GM20000 (cell line): ENCODE measurements around the gene UCK2.
A peak's percentile ranks its signal among the peaks of the same experiment; 100 is the strongest.

ENCODE experiments used
- DNase-seq: peaks from one replicate; pipeline ENCODE4 v3.0.0; 2012; ENCODE audit warnings: low spot score
- TF ChIP-seq, protein P1 (sequence below): IDR thresholded peaks from 2 replicates; pipeline ENCODE4 v1.5.1; 2012; ENCODE audit warnings: mild to moderate bottlenecking, control low read depth; ENCODE audit errors: extremely low read depth, missing control alignments

The UCK2 gene

DNA sequence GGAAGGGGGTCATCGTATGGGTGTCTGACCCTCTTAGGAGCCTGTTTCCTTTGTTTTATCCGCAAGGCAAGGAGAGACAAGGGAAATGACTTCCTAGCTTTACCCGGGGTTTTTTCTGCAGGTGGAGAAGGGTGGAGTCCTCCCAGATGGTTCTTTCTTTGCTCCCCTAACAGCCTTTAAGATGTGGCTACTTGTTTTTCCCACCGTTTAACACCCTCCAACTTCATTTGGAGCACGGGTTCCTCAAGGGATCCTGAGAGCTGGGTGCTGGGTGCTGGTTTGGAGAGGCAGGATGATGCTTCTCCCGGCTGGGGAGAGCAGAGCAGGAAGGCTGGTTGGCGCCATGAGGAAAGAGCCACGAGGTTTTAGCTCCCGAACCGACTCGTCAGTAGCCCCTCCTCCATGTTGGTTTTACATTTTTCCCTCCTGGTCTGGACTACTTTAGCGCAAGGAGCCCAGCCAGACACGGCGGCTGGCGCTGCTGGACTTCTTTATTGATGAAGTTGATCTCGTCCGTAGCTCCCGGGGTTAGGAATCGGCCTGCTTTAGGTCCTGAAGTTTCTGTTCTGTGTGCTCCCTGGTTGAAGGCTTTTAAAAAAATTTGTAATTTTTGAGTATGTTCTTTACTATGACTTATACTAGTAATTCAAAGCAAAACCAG lies 1.4 kb downstream of the UCK2 start:
- TF ChIP-seq, protein P1, sequence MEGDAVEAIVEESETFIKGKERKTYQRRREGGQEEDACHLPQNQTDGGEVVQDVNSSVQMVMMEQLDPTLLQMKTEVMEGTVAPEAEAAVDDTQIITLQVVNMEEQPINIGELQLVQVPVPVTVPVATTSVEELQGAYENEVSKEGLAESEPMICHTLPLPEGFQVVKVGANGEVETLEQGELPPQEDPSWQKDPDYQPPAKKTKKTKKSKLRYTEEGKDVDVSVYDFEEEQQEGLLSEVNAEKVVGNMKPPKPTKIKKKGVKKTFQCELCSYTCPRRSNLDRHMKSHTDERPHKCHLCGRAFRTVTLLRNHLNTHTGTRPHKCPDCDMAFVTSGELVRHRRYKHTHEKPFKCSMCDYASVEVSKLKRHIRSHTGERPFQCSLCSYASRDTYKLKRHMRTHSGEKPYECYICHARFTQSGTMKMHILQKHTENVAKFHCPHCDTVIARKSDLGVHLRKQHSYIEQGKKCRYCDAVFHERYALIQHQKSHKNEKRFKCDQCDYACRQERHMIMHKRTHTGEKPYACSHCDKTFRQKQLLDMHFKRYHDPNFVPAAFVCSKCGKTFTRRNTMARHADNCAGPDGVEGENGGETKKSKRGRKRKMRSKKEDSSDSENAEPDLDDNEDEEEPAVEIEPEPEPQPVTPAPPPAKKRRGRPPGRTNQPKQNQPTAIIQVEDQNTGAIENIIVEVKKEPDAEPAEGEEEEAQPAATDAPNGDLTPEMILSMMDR: no peak
- DNase-seq: peak; percentile 56

DNA sequence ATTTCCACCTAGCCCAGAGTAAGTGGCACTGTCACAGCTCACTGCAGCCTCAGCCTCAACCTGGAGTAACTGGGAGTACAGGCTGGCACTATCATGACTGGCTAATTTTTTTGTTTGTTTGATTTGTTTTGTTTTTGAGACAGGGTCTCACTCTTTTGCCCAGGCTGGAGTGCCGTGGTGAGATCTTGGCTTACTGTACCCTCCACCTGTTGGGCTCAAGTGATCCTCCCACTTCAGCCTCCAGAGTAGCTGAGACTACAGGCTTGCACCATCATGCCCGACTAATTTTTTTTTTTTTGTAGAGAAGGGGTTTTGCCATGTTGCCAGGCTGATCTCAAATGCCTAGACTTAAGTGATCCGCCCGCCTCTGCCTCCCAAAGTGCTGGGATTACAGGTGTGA lies 2.5 kb downstream of the UCK2 start:
- TF ChIP-seq, protein P1: no peak
- DNase-seq: no peak

DNA sequence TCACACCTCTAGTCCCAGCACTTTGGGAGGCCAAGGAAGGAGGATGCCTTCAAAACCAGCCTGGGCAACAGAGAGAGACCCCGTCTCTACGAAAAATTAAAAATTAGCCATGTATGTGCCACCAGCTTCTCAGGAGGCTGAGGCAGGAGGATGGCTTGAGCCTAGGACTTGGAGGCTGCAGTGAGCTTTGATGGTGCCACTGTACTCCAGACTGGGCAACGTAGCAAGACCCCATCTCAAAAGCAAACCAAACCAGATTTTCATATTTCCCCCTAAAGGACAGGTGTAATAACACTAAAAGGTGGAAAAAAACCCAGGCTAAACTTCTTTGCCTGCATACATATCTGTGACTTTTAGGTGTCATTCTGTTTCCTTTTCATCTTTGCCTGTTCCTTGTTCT lies 3.7 kb downstream of the UCK2 start:
- TF ChIP-seq, protein P1: no peak
- no peak for DNase-seq

GRCh38 chr1:165832902-165833301 lies 5.5 kb downstream of the UCK2 start:
- TF ChIP-seq, protein P1: no peak
- DNase-seq: no peak

GRCh38 chr1:165833358-165833757 lies 5.9 kb downstream of the UCK2 start:
- DNase-seq: no peak
- TF ChIP-seq, protein P1: no peak

DNA sequence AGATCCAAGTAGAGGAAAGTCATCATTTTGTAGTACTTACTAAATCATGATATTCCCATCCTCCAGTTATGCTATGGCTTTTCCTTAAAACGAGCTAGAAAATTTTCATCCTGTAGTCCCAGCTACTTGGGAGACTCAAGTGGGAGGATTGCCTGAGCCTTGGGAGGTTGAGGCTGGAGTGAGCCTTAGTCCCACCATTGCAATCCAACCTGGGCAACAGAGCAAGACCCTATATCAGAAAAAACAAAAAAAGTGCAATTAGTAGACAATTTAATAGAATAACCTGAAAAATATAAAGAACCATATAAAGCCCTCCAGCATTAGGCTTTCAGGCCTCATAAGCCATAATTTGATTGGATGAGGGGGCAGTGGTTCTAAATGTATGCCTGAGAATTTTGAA lies 6.8 kb downstream of the UCK2 start:
- DNase-seq: no peak

DNA sequence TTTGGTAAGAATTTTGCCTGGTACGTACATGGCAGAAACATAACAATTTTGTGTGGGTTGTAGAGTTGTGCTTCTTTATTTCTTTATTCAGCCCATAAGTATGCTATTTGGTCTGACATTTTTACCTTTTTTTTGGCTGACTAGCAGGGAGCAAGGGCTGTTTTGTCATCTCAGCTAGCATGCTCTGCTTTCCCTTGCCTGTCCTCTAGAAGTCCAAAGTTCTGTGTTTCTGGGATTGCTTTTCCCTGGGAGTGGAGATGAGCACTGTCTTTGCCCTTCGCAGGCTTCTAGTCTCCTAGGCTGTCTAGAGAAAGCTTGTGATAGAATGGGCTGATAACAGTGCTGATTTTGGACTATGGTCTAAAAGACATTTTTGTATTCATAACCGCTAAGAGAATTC lies 7.5 kb downstream of the UCK2 start:
- no peak for DNase-seq
- TF ChIP-seq, protein P1: no peak

More for the DNA sequence above, 6.8 kb downstream of the UCK2 start:
- TF ChIP-seq, protein P1: no peak
